ENCODE results near the gene BDP1. TPM values are rescaled to one million over a fixed set of nuclear protein-coding genes. Genes with fewer than 3 reads are reported as not detected.
"Not testable (repeated sequence)": the region's sequence is repeated elsewhere in the genome, so short reads cannot be mapped to it uniquely, and the experiment has no call there.

The BDP1 gene
- total RNA-seq, 2 experiments from 2014 or later: 32.5 to 34.1 TPM

GRCh38 chr5:71600783-71601182, 145.3 kb downstream of the BDP1 start:
- POLR2A ChIA-PET: interaction anchor here (0.6 to 2.1 kb wide), 4 partner anchors 10 to 33 kb away, joined by 3 to 15 read pairs (median 6); partner anchors contain the start of gene MCCC2
- CTCF ChIA-PET: interaction anchor here (1.0 to 2.3 kb wide), 7 partner anchors 9 to 85 kb away, joined by 3 to 21 read pairs (median 4); partner anchors contain the start of gene MCCC2

GRCh38 chr5:71601222-71602026, 146.0 kb downstream of the BDP1 start:
- CTCF ChIA-PET: interaction anchor here (0.8 to 2.3 kb wide), 8 partner anchors 10 to 97 kb away, joined by 3 to 21 read pairs (median 4); partner anchors contain the start of gene MCCC2
- POLR2A ChIA-PET: interaction anchor here (0.6 to 2.1 kb wide), 4 partner anchors 11 to 32 kb away, joined by 3 to 15 read pairs (median 6); partner anchors contain the start of gene MCCC2

- POLR2A ChIA-PET, CTCF ChIA-PET: not testable (repeated sequence)
Observed at GRCh38 chr5:71609916-71610315, 154.5 kb downstream of the BDP1 start.

GRCh38 chr5:71615809-71616208, 160.4 kb downstream of the BDP1 start:
- ChIA-PET CTCF (no interaction called here), POLR2A (no interaction called here)

Other genes starting within 250 kb of the BDP1 start
- gene MCCC2, start 131.7 kb downstream of the BDP1 start, total RNA-seq: 10 to 100 TPM; 63.7 to 66.8 TPM

Measured in activated CD8-positive, alpha-beta memory T cell treated with anti-CD3 and anti-CD28 coated beads for 36 hours (primary cell).